Endothelial cell of umbilical vein (primary cell): ENCODE results near the gene ST6GALNAC4. TPM values are rescaled to one million over a fixed set of nuclear protein-coding genes. Genes with fewer than 3 reads are reported as not detected.

Source experiments
- BruUV-seq: library from RNA; stranded (reverse); fragments of 400-500 nt; replicated peaks from 2 replicates; lab custom pipeline; 2021; lab: Mats Ljungman, UMichigan
- CTCF ChIA-PET: fragments of 300-600, 350-600 bp; sonication (Branson Sonifier 250); formaldehyde crosslinking; loops from one replicate; lab custom pipeline; 2021; ENCODE audit warnings: antibody characterized with exemption, inconsistent platforms; lab: Charles Lee
- POLR2A ChIA-PET: fragments of 300-600, 350-600 bp; sonication (Branson Sonifier 250); formaldehyde crosslinking; loops from one replicate; lab custom pipeline; 2021; ENCODE audit warnings: antibody characterized with exemption, inconsistent platforms; lab: Charles Lee
- DNase-seq: peaks from one replicate; pipeline ENCODE4 v3.0.0-alpha.2; 2011; ENCODE audit warnings: low read depth, low spot score
- FAIRE-seq: peaks from 2 replicates; lab custom pipeline; 2011; peaks lifted over from hg19 to GRCh38; lab: Jason Lieb, UNC
- H2AFZ ChIP-seq: 2 replicates; pipeline ENCODE4 v1.6.0; 2012; ENCODE audit warnings: low read depth, low read length, control low read depth, inconsistent platforms
- H3K27ac ChIP-seq: 2 replicates; pipeline ENCODE4 v1.5.1; 2011; ENCODE audit warnings: low read depth, mild to moderate bottlenecking, control low read depth, low read length, moderate library complexity; ENCODE audit not compliant: insufficient read depth
- H3K27me3 ChIP-seq, 2 experiments: 2 replicates each; pipeline versions ENCODE4 v1.6.0 to v1.6.1; 2011; ENCODE audit warnings: low read length in 2 of 2, mixed read lengths in 1 of 2; ENCODE audit not compliant: control insufficient read depth in 2 of 2, insufficient read depth in 2 of 2
- H3K36me3 ChIP-seq, 2 experiments: 2 replicates in 1 of 2; 3 replicates in 1 of 2; pipeline ENCODE4 v1.5.1; 2011; ENCODE audit warnings: low read length in 2 of 2, mild to moderate bottlenecking in 1 of 2, moderate library complexity in 1 of 2; ENCODE audit not compliant: control insufficient read depth in 2 of 2, insufficient read depth in 2 of 2; ENCODE audit errors: extremely low read depth in 1 of 2
- H3K4me1 ChIP-seq: 3 replicates; pipeline ENCODE4 v1.5.1; 2011; ENCODE audit warnings: mild to moderate bottlenecking, low read length; ENCODE audit not compliant: control insufficient read depth, insufficient read depth; ENCODE audit errors: extremely low read depth
- H3K4me2 ChIP-seq: 2 replicates; pipeline ENCODE4 v1.6.1; 2011; ENCODE audit warnings: low read length, control low read depth, mixed read lengths; ENCODE audit not compliant: insufficient read depth
- H3K4me3 ChIP-seq, 3 experiments: fragments of 200-600 bp in 1 of 3; sonication (generic), shearing (Covaris generic) in 1 of 3; replicated peaks in 1 of 3; 2 replicates each; pipeline ENCODE4 v1.5.1; 2011 to 2016; ENCODE audit warnings: control low read depth in 3 of 3, low read length in 3 of 3, mild to moderate bottlenecking in 2 of 3, inconsistent platforms in 1 of 3, low read depth in 1 of 3, moderate library complexity in 1 of 3; ENCODE audit not compliant: insufficient read depth in 1 of 3
- H3K79me2 ChIP-seq: 2 replicates; pipeline ENCODE4 v1.6.0; 2012; ENCODE audit warnings: low read length, inconsistent platforms; ENCODE audit not compliant: control insufficient read depth, insufficient read depth
- H3K9ac ChIP-seq: replicated peaks from 2 replicates; pipeline ENCODE3; 2011; ENCODE audit warnings: low read length, control low read depth; ENCODE audit not compliant: insufficient read depth; ENCODE audit errors: extremely low read depth
- H3K9me1 ChIP-seq: replicated peaks from 3 replicates; pipeline ENCODE4 v1.6.0; 2011; ENCODE audit warnings: mild to moderate bottlenecking, low read length; ENCODE audit not compliant: control insufficient read depth, insufficient read depth; ENCODE audit errors: extremely low read depth
- H3K9me3 ChIP-seq: replicated peaks from 2 replicates; pipeline ENCODE4 v1.5.1; 2012; ENCODE audit warnings: low read length, inconsistent platforms; ENCODE audit not compliant: control insufficient read depth, insufficient read depth
- H4K20me1 ChIP-seq: replicated peaks from 2 replicates; pipeline ENCODE3; 2011; ENCODE audit warnings: mild to moderate bottlenecking, low read length; ENCODE audit not compliant: control insufficient read depth, insufficient read depth; ENCODE audit errors: extremely low read depth
- CTCF ChIP-seq, 2 donors: IDR thresholded peaks; 1 replicate in 1 of 2; 2 replicates in 1 of 2; pipeline ENCODE4 v1.5.1; 2011; ENCODE audit warnings: low read length in 2 of 2, mild to moderate bottlenecking in 2 of 2, moderate library complexity in 2 of 2, control low read depth in 1 of 2, inconsistent platforms in 1 of 2, low read depth in 1 of 2; ENCODE audit not compliant: insufficient read depth in 1 of 2; ENCODE audit errors: extremely low read depth in 1 of 2
- EZH2 ChIP-seq: IDR thresholded peaks from 2 replicates; pipeline ENCODE4 v1.6.1; 2012; ENCODE audit warnings: borderline replicate concordance, low read depth, mild to moderate bottlenecking, moderate library complexity, low read length, inconsistent platforms; ENCODE audit not compliant: severe bottlenecking
- FOS ChIP-seq: IDR thresholded peaks from 2 replicates; pipeline ENCODE4 v1.6.1; 2011; ENCODE audit warnings: mild to moderate bottlenecking, low read length, moderate library complexity, borderline replicate concordance; ENCODE audit not compliant: insufficient read depth
- GATA2 ChIP-seq: IDR thresholded peaks from 2 replicates; pipeline ENCODE4 v1.7.0; 2011; ENCODE audit warnings: low read depth, mild to moderate bottlenecking, moderate library complexity, mixed read lengths, low read length; ENCODE audit not compliant: insufficient read length, insufficient read depth
- JUN ChIP-seq: IDR thresholded peaks from 2 replicates; pipeline ENCODE4 v1.6.1; 2011; ENCODE audit warnings: borderline replicate concordance, low read depth; ENCODE audit not compliant: insufficient read length, insufficient read depth
- MAX ChIP-seq: IDR thresholded peaks from 2 replicates; pipeline ENCODE4 v1.6.1; 2011; ENCODE audit not compliant: insufficient read depth, insufficient read length
- MYC ChIP-seq: IDR thresholded peaks from one replicate; pipeline ENCODE4 v1.6.1; 2011; ENCODE audit warnings: mild to moderate bottlenecking, low read depth, low read length
- POLR2A ChIP-seq: IDR thresholded peaks from 2 replicates; pipeline ENCODE4 v1.6.1; 2012; ENCODE audit warnings: low read depth, mild to moderate bottlenecking, control low read depth, low read length
- POLR2AphosphoS5 ChIP-seq: IDR thresholded peaks from 2 replicates; pipeline ENCODE4 v1.6.1; 2012; ENCODE audit warnings: low read depth, mild to moderate bottlenecking, control low read depth, low read length, moderate library complexity; ENCODE audit not compliant: insufficient read depth
- dilution Hi-C: fragments of 300-500 bp; cut with MboI; formaldehyde crosslinking; loops from one replicate; pipeline ENCODE4 v1.15.0; 2019; ENCODE audit warnings: low sequenced_read_pairs; ENCODE audit not compliant: extremely low pct_ligation_motif_present
- intact Hi-C: fragments of 100-400 bp; cut with micrococcal nuclease; formaldehyde crosslinking; loops from one replicate; pipeline ENCODE4 v1.10.0; 2022
- polyA plus RNA-seq, 4 experiments: library from polyadenylated mRNA; depleted of rRNA in 3 of 4; stranded (reverse) in 3 of 4; unstranded in 1 of 4; fragments of >200 nt; gene quantifications; 2 replicates each; pipeline versions ENCODE4 v1.2.1 to v1.2.3, GENCODE V29; 2011 to 2012; ENCODE audit warnings: missing spikeins in 1 of 4
- total RNA-seq: library from RNA; stranded (reverse); gene quantifications from 2 replicates; pipeline ENCODE4 v1.2.3, GENCODE V29; 2021

Gene ST6GALNAC4
- total and polyA plus RNA-seq, 2 donors (not counting 3 experiments of a cell fraction or from before 2014, with no cell fraction given): 45.9 to 85.3 TPM

GRCh38 chr9:127867356-127868277, 49.2 kb downstream of the ST6GALNAC4 start:
- peak; percentile 93 for FAIRE-seq
- TSS peak; percentile 14 for BruUV-seq
- dilution Hi-C loops: no loop called here

More at GRCh38 chr9:127867356-127868277, 49.2 kb downstream of the ST6GALNAC4 start:
- Histone ChIP-seq H3K36me3 (peaks cover 0 to 17% of the 10 kb centered on the region in 2 experiments), H3K79me2 (no peaks in the 10 kb centered on the region), H3K9ac (peak overlapping the region; percentile 26), H3K9me3 (no peaks in the 10 kb centered on the region), H3K9me1 (no peaks in the 10 kb centered on the region), H3K4me3 (no peak overlapping the region), H3K4me2 (peak overlapping the region; percentile 3), H3K27me3 (no peaks in the 10 kb centered on the region), H3K4me1 (peaks cover 20% of the 10 kb centered on the region), H4K20me1 (no peaks in the 10 kb centered on the region), H2AFZ (no peak overlapping the region), H3K27ac (peak overlapping the region; percentile 54)
- intact Hi-C loops: loop anchor here (5.0 kb wide), 1 partner anchor 275 kb away; no protein-coding TSS in a partner anchor
- TF ChIP-seq EZH2: no peak
- no peak for TF ChIP-seq JUN
- peak; percentile 34 for TF ChIP-seq POLR2A
- TF ChIP-seq CTCF (IDR thresholded peaks at IDR 0.05; ENCODE audit: extremely low read depth in 1 of 2, insufficient read depth in 1 of 2, low read depth in 1 of 2, low read length in 2 of 2): peak in 1 of 2 donors; percentile 23
- TF ChIP-seq MYC: no peak
- peak; percentile 29 for TF ChIP-seq POLR2AphosphoS5
- TF ChIP-seq MAX: no peak
- no peak for TF ChIP-seq GATA2
- TF ChIP-seq FOS: no peak
- ChIA-PET CTCF (interaction anchor here (0.5 to 4.5 kb wide), 10 partner anchors 13 to 133 kb away, joined by 3 to 101 read pairs (median 4); partner anchors contain the start of genes ENG and TOR2A), POLR2A (interaction anchor here (1.0 to 1.3 kb wide), 3 partner anchors 13 to 65 kb away, joined by 3 to 10 read pairs (median 4); partner anchors contain the start of genes ENG and FPGS)
- peak; percentile 73 for DNase-seq
